Measurements from ENCODE around the gene EPHB2. TPM values are rescaled to one million over a fixed set of nuclear protein-coding genes. Genes with fewer than 3 reads are reported as not detected.
A peak's percentile ranks its signal among the peaks of the same experiment; 100 is the strongest.
"Not testable (repeated sequence)": the region's sequence is repeated elsewhere in the genome, so short reads cannot be mapped to it uniquely, and the experiment has no call there.

Gene EPHB2
- total RNA-seq, 1 donor: 24.9 TPM

GRCh38 chr1:22935433-22935832 lies 224.8 kb downstream of the EPHB2 start:
- TF ChIP-seq CTCF (IDR thresholded peaks at IDR 0.05; ENCODE audit: insufficient read depth, low read length): no peak
- no peak for DNase-seq (ENCODE audit: low read depth)
- H3K4me3 ChIP-seq (ENCODE audit: low read depth, low read length): no peak overlapping the region

DNA sequence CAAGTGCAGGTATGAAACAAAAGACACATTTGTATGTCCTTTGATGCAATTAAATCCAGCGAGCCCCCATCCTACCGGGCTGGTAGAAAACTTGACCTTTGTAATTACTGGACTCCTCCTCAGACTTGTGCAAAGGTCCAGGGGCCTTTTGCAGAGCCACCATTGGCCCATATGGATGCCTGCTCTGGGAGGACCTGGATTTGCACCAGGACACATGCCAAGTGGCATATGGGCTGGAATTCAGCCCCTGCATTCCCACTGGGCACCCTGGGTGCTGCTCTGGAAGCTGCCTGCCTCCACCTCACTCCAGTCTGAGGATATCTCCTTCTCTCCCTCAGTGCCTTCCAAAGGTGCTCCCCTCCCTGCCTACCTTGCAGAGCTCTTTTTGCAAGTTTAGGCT lies 226.0 kb downstream of the EPHB2 start:
- H3K4me3 ChIP-seq (ENCODE audit: low read depth, low read length): no peak overlapping the region
- TF ChIP-seq CTCF (IDR thresholded peaks at IDR 0.05; ENCODE audit: insufficient read depth, low read length): no peak
- DNase-seq (ENCODE audit: low read depth): no peak

DNA sequence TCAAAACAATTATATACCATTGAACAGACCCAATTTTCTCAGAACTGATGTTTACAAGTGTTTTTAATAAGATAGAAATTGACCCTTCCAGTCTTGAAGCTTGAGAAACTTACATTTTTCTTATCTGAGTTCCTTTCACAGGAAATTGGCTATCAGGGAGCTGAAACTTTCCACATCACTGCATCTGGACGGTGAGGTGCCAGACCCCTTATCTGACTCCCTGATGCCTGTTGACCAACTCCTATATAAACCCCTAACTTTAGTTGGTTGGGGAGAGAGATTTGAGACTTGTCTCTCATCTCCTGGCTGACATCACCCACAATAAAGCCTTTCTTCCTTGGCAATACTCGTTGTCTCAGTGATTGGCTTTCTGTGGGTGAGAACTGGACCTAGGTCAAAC lies 230.6 kb downstream of the EPHB2 start:
- DNase-seq (ENCODE audit: low read depth): no peak
- no peak overlapping the region for H3K4me3 ChIP-seq (ENCODE audit: low read depth, low read length)
- TF ChIP-seq CTCF (IDR thresholded peaks at IDR 0.05; ENCODE audit: insufficient read depth, low read length): no peak

- DNase-seq (ENCODE audit: low read depth): no peak
- H3K4me3 ChIP-seq (ENCODE audit: low read depth, low read length): no peak overlapping the region
- TF ChIP-seq CTCF (IDR thresholded peaks at IDR 0.05; ENCODE audit: insufficient read depth, low read length): no peak
Observed at GRCh38 chr1:22944346-22945055, 233.9 kb downstream of the EPHB2 start.

DNA sequence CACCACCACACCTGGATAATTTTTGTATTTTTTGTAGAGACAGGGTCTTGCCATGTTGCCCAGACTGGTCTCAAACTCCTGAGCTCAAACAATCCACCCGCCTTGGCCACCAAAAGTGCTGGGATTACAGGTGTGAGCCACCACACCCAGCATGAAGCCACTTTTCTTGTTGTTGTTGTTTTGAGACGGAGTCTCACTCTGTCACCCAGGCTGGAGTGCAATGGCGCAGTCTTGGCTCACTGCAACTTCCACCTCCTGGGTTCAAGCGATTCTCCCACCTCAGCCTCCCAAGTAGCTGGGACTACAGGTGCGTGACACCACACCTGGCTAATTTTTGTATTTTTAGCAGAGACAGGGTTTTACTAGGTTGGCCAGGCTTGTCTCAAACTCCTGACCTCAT lies 234.5 kb downstream of the EPHB2 start:
- not testable (repeated sequence) for H3K4me3 ChIP-seq (ENCODE audit: low read depth, low read length); DNase-seq (ENCODE audit: low read depth)

GRCh38 chr1:22949822-22950331 lies 239.2 kb downstream of the EPHB2 start:
- no peak overlapping the region for H3K4me3 ChIP-seq (ENCODE audit: low read depth, low read length)
- peak; percentile 12 for DNase-seq (ENCODE audit: low read depth)
- no peak for TF ChIP-seq CTCF (IDR thresholded peaks at IDR 0.05; ENCODE audit: insufficient read depth, low read length)

DNA sequence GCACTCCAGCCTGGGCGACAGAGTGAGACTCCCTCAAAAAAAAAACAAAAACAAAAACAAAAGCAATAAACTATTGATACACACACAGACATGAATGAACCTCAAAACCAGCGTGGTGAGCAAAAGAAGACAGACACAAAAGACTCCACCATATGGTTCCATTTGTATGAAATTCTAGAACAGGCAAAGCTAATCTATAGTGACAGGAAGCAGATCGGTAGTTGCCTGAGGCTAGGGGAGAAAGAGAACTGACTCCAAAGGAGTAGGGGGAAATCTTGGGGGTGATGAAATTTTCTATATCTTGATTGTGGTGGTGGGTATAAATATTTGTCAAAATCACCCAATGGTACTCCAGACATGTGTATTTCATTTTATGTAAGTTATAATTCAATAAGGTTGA lies 241.2 kb downstream of the EPHB2 start:
- no peak overlapping the region for H3K4me3 ChIP-seq (ENCODE audit: low read depth, low read length)
- TF ChIP-seq CTCF (IDR thresholded peaks at IDR 0.05; ENCODE audit: insufficient read depth, low read length): no peak
- no peak for DNase-seq (ENCODE audit: low read depth)
